IPS DF 6.9 (cell line): ENCODE data around the gene OTOA.
"Not testable (repeated sequence)": the region's sequence is repeated elsewhere in the genome, so short reads cannot be mapped to it uniquely, and the experiment has no call there.

ENCODE experiments used
- DNase-seq: peaks from one replicate; pipeline ENCODE4 v3.0.0-alpha.2; 2013; ENCODE audit warnings: low read depth, low spot score
- H3K27ac ChIP-seq: one replicate; pipeline ENCODE4 v1.5.1; 2013; ENCODE audit warnings: low read length, control low read depth
- H3K27me3 ChIP-seq: 2 replicates; pipeline ENCODE4 v1.6.1; 2013; ENCODE audit warnings: mild to moderate bottlenecking, low read length; ENCODE audit not compliant: control insufficient read depth, insufficient read depth
- H3K36me3 ChIP-seq: 2 replicates; pipeline ENCODE4 v1.6.1; 2013; ENCODE audit warnings: low read length; ENCODE audit not compliant: control insufficient read depth, insufficient read depth
- H3K4me1 ChIP-seq: 2 replicates; pipeline ENCODE4 v1.6.1; 2013; ENCODE audit warnings: low read length; ENCODE audit not compliant: control insufficient read depth, insufficient read depth
- H3K4me3 ChIP-seq: 2 replicates; pipeline ENCODE4 v1.5.1; 2013; ENCODE audit warnings: mild to moderate bottlenecking, low read length
- H3K9me3 ChIP-seq: 2 replicates; pipeline ENCODE4 v1.6.1; 2013; ENCODE audit warnings: low read length, inconsistent platforms; ENCODE audit not compliant: control insufficient read depth, insufficient read depth
- WGBS: extraction: QIAGEN DNeasy Blood & Tissue Kit; methylation state at CpG from one replicate; pipeline ENCODE4 v1.1.7; 2013; ENCODE audit warnings: mixed read lengths, missing lambda C conversion rate; ENCODE audit not compliant: insufficient read length, insufficient coverage; 5-methylcytosine and 5-hydroxymethylcytosine counted together

OTOA gene

DNA sequence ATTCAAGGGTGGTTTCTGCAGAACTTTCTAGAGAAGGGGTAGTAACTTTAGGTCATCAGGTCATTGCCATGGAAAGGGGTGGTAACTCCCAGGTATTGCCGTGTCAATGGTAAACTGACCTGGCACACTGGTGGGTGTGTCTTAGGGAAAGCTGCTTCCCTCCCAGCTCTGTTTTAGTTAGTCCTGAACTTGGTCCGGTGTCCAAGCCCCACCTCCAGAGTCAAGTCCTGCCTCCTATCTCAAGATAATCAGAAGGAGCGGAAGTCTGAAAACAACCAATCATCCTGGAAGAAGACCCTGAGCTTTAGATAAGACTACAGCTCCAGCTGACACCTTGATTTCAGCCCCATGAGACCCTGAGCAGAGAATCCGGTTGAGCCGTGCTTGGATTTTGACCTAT lies 105.0 kb downstream of the OTOA start:
- no CpG with 5 or more reads among the region's 5 CpGs for WGBS

DNA sequence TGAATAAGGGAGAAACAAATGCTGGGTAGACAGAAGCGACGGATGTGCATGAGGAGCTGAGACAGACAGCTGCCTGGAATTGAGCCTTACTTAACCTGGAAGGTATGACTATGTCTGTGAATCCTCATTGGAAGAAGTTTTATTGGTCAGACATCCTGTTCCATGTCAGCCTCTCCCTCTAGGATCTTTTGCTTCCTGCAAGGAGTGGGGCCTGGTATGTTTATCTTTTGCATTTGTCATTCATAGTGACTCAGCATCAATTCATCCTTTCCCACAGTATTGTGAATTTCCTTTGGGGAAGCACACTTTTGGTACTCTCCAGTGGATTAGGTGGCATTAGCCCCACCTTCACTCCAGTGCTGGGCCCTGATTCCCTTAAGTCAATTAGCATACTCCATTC lies 105.5 kb downstream of the OTOA start:
- H3K27ac ChIP-seq, DNase-seq, H3K4me1 ChIP-seq, H3K36me3 ChIP-seq, H3K4me3 ChIP-seq, H3K27me3 ChIP-seq, H3K9me3 ChIP-seq: not testable (repeated sequence)
- WGBS = no CpG with 5 or more reads among the region's 2 CpGs

More for the DNA sequence above, 105.0 kb downstream of the OTOA start:
- not testable (repeated sequence) for DNase-seq, H3K27ac ChIP-seq, H3K9me3 ChIP-seq, H3K4me1 ChIP-seq, H3K36me3 ChIP-seq, H3K27me3 ChIP-seq, H3K4me3 ChIP-seq

DNA sequence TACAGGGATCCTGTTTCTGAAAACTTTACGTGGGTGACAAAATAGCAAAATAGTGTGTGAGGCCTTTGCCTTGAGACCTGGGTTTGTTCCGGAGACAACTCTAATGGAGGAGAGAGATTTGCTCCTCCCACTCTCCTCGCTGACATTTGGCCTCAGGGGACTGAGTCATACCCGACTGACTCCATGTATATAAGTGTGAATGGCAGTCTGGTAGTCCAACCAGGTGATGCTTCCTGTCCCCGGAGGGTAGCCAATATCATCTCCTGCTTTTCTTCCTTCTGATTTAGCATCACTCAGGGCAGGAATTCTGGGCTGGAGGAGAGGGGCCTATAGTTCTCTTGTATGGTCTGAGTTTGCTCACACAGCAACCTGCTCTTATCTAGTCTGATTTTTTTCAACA lies 106.8 kb downstream of the OTOA start:
- not testable (repeated sequence) for H3K4me3 ChIP-seq, H3K4me1 ChIP-seq, H3K36me3 ChIP-seq, H3K27me3 ChIP-seq, H3K27ac ChIP-seq, H3K9me3 ChIP-seq, DNase-seq
- no CpG with 5 or more reads among the region's 5 CpGs for WGBS

DNA sequence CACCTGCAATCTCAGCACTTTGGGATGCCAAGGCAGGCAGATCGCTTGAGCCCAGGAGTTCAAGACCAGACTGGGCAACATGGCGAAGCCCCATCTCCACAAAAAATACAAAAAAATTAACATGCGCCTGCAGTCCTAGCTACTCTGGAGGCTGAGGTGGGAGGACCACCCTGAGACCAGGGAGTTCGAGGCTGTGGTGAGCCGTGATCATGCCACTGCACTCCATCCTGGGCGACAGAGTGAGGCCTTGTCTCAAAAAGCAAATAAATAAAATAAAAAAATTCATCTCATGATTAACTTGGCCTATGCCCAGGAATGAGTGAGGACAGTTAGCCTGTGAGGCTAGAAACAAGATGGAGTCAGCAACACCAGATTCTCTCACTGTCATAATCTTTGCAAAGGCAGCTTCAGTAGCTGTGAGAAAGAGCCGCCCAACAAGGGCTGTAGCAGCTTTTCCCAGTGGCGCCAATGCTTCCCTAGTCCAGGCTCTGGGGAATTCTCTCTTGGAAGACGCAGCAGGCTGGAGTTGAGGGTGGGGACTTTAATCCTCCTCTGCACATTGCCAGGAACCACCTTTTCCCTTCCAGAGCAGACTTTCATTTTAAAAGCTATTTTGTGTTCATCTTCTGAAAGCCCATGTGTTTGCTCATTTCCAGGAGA lies 108.9 kb downstream of the OTOA start:
- not testable (repeated sequence) for H3K27ac ChIP-seq, H3K9me3 ChIP-seq, H3K4me1 ChIP-seq, H3K4me3 ChIP-seq, H3K36me3 ChIP-seq, DNase-seq, H3K27me3 ChIP-seq
- WGBS = no CpG with 5 or more reads among the region's 9 CpGs

DNA sequence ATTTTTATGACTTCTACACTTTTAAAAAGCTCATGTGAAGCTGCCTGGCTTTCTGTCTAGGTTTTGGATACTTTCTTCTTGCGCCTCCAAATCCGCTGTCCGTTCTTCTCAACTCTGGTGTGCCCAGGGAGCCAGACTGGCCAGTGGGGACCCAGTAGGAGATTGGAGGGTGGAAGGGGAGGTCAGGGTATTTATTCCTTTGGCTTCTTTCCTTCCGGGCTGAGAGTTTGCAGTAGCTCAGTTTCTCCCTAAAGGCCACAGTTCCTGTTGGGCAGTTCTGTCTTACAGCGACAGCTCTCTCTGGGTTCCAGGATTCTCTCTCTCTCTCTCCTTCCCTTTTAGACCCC lies 109.4 kb downstream of the OTOA start:
- H3K9me3 ChIP-seq, DNase-seq, H3K36me3 ChIP-seq, H3K4me1 ChIP-seq, H3K27ac ChIP-seq, H3K4me3 ChIP-seq, H3K27me3 ChIP-seq: not testable (repeated sequence)
- WGBS = no CpG with 5 or more reads among the region's 5 CpGs

DNA sequence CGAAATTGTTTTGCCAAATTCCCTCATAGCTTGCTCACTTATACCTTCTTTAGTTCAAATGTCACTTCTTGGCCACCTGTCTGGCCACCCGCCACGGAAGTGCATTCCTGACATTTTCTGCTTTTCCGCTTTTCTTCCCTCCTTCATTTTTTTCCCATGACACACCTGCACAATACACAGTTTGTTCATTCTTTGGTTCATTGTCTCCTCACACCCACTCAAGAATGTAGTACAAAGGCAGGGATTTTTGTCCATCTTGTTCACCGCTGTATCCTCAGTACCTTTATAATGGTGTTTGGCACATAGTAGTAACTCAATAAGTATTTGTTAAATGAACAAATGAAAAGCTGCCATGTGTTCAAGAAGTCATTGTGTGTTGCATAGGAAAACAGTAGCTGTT lies 116.8 kb downstream of the OTOA start:
- WGBS = no CpG with 5 or more reads among the region's 5 CpGs
- DNase-seq, H3K27me3 ChIP-seq: not testable (repeated sequence)

DNA sequence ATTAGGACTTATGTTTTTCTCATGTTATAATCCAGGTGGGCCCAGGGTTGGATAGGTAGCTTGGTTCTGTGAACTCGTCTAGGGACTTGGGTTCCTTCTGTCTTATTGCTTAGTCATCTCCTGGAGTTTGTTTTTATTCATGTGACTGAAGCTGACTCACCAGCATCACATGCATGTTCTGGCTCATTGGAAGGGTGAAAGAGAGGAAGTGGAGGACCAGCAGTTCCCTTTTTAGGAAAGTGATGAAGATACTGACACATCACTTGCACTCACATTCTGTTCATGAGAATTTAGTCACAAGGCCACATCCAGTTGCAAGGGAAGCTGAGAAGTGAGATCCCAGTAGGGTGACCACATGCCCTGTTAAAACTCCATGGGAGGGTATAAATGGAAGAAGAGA lies 126.7 kb downstream of the OTOA start:
- H3K4me3 ChIP-seq, DNase-seq, H3K27me3 ChIP-seq, H3K4me1 ChIP-seq, H3K36me3 ChIP-seq, H3K27ac ChIP-seq, H3K9me3 ChIP-seq: not testable (repeated sequence)
- no CpG with 5 or more reads among the region's 1 CpG for WGBS

More for the DNA sequence above, 116.8 kb downstream of the OTOA start:
- not testable (repeated sequence) for H3K9me3 ChIP-seq, H3K4me3 ChIP-seq, H3K27ac ChIP-seq, H3K4me1 ChIP-seq, H3K36me3 ChIP-seq

DNA sequence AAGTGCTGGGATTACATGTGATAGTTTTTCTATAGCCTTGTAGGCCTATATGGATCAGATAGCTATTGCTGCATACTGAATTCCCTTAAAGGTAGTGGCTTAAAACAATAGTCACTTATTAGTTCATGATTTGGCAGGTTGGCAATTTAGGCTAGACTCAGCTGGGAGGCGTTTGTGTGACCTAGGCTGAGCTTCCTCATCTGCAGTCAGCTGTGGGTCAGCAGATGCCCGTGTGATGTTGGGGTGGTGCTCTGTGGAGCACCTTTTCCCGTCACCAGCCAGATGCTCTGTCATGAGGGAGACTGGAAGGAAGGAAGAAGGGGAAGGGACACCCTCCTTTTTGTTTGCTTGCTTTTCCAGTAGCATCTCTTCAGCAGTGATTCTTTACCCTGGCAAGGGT lies 129.5 kb downstream of the OTOA start:
- H3K9me3 ChIP-seq, DNase-seq, H3K4me1 ChIP-seq, H3K4me3 ChIP-seq, H3K27ac ChIP-seq, H3K27me3 ChIP-seq, H3K36me3 ChIP-seq: not testable (repeated sequence)
- no CpG with 5 or more reads among the region's 3 CpGs for WGBS

DNA sequence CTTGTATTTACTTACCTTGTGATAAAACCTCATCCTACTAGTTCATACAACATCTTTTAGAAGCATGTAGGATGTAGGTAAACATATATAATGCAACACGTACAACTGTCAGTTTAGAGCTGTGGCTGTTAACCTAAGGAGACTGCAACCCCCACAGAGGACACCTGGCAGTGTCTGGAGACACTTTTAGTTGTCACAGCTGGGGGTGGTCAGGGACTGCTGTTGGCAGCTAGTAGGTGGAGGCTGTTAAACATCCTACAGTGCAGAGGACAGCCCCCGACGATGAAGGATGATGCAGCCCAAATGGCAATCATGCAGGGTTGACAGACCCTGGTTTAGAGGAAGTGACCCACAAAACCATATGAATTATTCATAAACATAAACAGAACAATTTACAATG lies 134.8 kb downstream of the OTOA start:
- H3K4me3 ChIP-seq, H3K27ac ChIP-seq, H3K27me3 ChIP-seq, DNase-seq, H3K4me1 ChIP-seq, H3K36me3 ChIP-seq, H3K9me3 ChIP-seq: not testable (repeated sequence)
- WGBS = no CpG with 5 or more reads among the region's 3 CpGs

DNA sequence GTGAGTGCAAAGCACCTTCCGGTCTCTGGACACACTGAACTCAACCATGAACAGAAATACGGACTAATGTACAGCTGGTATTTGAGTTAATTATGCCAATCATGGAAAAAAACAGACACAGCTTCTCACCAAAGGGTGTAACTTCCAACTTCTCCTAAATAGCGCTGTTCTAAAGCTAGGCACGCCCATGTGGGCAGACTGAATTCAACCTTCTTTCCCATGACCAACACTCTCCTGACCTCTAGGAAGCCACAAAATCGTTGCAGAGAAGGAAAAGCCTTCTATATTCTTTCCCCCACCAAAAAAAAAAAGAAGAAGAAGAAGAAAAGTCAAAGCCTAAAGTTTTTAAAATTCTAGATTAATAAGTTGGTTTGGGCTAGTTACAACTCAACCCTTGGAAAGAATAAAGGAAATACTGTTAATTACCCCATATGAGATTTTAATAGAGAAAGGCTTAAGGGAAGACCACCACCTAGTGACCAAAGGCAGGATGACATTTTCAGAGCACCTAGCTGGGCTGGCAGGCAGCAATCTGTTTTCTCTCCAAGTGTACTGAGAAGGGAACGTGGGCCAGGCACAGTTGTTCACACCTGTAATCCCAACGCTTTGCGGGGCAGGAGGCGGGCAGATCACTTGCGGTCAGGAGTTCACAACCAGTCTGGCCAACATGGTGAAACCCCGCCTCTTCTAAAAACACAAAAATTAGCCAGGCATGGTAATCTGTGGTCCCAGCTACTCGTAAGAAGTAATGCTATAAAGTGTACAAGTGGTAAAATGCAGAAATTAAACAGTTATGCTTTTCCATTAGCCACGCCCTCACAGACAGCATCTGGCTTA lies 138.0 kb downstream of the OTOA start:
- H3K36me3 ChIP-seq, DNase-seq, H3K27ac ChIP-seq, H3K4me3 ChIP-seq, H3K9me3 ChIP-seq, H3K4me1 ChIP-seq, H3K27me3 ChIP-seq: not testable (repeated sequence)
- no CpG with 5 or more reads among the region's 13 CpGs for WGBS

DNA sequence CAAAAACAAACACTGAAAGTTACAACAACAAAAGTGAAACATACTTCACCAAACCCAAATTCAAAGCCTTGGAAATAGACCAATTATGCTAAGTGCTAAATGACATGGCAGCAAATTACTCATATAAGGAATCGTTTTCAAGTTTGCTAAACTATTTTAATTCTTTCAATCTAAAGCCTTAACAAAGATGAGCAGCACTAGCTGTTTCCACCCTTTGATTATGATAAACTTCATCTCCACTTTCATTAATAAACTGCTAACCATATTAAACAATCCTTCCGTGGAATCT lies 138.6 kb downstream of the OTOA start:
- not testable (repeated sequence) for H3K9me3 ChIP-seq, H3K4me1 ChIP-seq, H3K27me3 ChIP-seq, H3K36me3 ChIP-seq, DNase-seq, H3K4me3 ChIP-seq, H3K27ac ChIP-seq
- WGBS = no CpG with 5 or more reads among the region's 2 CpGs
